Hindlimb muscle (tissue), 1 donor: ENCODE results near the gene CD180. TPM values are rescaled to one million over a fixed set of nuclear protein-coding genes. Genes with fewer than 3 reads are reported as not detected.

Experiments used
- DNase-seq: peaks from one replicate; pipeline ENCODE4 v3.0.0-alpha.2; 2013
- polyA plus RNA-seq: library from polyadenylated mRNA; unstranded; fragments of 120-200 nt; gene quantifications from one replicate; pipeline ENCODE4 v1.2.1, GENCODE V29; 2013; ENCODE audit not compliant: insufficient read length

The CD180 gene
- polyA plus RNA-seq, 1 donor = 0.98 TPM

GRCh38 chr5:67156976-67157583 lies 39.5 kb downstream of the CD180 start:
- DNase-seq = peak; percentile 26

- no peak for DNase-seq
These were observed 41.9 kb downstream of the CD180 start for GRCh38 chr5:67154556-67155206.

- no peak for DNase-seq
These were observed 43.3 kb downstream of the CD180 start for GRCh38 chr5:67153292-67153691.

- no peak for DNase-seq
These were observed 44.2 kb downstream of the CD180 start for GRCh38 chr5:67152400-67152799.

GRCh38 chr5:67149951-67150523 lies 46.6 kb downstream of the CD180 start:
- peak; percentile 36 for DNase-seq

DNA sequence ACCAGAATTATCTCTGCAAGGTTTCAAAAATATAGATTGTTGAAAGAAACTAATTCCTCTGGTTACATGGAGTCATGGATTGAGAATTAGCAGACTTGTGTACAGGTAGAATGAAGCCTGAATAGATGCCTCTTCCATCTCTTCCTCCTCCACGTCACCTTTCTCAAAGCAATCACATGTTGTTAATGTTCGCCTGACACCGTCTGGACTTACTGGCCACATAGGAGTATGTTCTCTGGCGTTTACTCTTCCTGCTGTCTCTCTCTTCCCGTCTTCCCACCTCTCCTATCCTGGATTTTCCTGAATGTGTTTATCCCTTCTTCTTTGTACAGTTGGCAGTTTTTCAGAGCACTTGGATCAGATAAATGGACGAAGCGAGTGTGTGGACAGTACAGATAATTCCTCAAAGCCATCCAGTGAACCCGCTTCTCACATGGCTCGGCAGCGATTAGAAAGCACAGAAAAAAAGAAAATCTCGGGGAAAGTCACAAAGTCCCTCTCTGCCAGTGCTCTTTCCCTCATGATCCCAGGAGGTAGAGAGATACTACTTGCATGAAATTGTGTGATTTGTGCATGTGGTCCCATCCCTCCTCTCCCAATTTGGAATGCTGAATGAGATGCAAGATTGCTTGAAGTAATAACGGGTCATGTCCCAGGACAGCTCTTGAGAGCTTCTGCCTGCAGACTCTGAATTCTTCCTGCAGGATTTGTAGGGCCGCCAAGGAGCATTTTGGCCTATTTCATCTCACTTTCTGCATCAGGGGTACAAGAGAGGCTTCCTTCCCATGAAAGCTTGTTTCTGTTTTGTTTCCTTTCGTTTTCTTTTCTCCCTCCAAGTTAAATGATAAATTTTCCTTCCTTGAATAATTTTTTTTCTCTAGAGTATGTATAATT lies 47.3 kb downstream of the CD180 start:
- peak; percentile 43 for DNase-seq

GRCh38 chr5:67147760-67148159 lies 48.8 kb downstream of the CD180 start:
- DNase-seq = no peak

DNA sequence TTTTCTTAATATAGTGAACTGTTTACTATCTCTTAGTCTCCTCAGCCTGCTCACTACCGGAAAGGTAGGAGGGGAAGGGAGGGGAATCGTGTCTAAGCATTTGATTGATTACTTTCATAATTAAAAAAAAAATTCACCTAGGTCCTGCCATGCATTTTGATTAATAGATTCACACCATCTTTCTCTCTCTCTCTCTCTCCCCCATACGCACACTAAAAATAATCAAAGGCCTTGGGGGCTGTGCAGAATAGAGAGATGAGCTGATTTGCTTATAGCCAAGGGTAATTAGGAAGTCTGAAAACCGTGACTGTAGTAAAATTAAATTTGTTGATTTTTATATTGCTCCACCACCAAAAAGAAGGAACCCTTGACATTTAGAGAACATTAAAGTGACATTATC lies 49.6 kb downstream of the CD180 start:
- DNase-seq = no peak

DNA sequence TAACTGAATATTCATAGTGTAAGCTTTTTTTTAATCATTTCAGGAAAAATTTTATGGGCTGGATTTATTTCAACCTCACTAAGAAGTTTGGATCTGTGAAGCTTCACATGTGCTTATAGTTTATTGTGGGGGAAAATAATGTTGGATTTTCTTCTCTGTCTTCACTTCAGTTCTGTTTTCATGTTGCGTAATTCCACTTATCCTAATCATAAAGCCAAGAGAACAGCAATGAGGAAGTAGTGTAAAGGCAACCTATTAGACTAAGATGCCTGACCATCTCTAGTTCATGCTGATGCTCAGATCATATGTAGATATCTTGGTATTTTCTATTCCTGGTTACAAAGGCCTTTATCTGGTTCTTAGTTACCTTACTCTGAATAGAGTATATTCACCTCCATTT lies 50.0 kb downstream of the CD180 start:
- DNase-seq = no peak

- DNase-seq = no peak
These were observed 52.4 kb downstream of the CD180 start for GRCh38 chr5:67144183-67144639.

GRCh38 chr5:67143549-67143948 lies 53.0 kb downstream of the CD180 start:
- DNase-seq = no peak

GRCh38 chr5:67142816-67143215 lies 53.8 kb downstream of the CD180 start:
- DNase-seq = no peak

- no peak for DNase-seq
These were observed 55.0 kb downstream of the CD180 start for GRCh38 chr5:67141644-67142043.

DNA sequence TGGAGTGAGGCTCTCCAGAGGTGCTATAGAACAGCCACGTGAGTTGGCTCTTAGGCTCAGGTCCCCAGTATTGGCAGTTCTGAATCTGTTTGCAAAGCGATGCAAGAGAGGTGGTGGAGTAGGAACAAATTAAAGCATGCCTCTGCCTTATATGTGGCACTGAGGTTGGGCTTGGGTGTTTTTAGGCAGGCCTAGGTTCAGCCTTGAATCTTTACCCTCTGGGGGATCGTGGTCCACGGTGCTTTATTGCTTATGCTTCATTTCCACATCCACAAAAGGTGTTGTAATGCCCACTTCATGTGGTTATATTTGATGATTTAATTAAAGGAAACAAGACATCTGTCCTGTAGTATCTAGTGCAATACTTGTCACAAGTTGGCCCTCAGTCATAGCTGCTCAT lies 56.2 kb downstream of the CD180 start:
- no peak for DNase-seq

DNA sequence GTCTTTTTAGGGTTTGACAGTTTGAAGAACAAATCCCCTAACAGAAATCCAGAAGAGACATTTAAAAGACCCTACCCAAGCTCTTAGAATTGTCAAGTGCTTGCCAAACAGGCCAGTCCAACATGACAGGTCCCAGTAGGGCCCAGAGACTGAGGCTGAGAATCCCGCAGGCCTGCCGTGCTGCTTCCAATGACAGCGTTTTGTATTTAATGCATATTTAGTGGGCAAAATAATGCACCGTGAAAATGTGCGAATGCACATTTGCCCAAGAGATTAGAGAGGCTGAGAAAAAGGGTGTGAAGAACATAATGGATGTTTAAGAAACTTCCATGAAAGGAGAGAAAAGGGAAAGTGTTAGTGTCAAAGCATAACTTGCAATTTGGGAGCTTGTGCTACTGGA lies 57.6 kb downstream of the CD180 start:
- DNase-seq = no peak

DNA sequence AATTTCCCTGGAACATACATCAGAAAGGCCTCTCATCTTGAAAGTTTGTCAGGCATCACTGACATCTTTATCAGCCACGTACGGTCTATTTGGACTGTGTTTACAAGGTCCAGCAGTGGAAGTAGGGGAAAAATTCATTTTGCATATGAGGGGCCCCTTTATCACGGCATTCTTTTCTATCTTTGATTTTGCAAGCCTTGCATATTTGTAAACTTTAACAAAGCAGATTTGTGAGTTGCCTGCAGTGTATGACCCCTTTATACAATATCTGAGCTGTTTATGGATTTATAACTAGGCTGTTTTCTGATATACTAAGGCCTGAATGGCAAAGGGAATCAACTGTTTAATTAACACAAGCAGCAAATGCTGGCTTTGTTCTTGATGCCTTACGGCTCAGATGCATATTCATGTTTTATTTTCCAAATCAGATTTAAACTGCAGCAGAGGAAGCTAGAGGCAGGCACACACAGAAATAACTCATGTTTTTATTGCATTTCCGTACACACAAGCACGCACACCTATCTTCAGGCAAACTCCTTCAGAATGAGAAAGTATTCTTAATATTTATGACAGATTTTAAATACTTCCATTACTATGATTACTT lies 61.1 kb downstream of the CD180 start:
- DNase-seq = no peak

DNA sequence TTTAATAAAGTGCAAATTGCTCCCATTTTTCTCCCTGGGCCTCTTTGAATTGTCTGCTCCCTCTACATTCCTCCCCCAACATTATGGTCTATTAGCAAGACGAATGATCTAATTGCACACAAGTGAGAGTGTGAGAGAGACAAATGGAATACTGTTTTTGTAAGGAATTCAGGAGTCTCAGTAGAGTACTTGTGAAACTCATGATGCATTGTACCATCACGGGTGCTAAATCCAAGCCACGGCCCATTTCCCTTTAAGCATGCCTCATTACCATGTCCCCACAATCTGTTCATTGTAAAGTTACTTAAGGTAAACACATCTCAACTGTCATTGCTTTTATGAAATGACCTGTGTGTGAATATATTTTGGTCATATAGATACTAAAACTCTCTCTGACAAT lies 62.8 kb downstream of the CD180 start:
- no peak for DNase-seq

DNA sequence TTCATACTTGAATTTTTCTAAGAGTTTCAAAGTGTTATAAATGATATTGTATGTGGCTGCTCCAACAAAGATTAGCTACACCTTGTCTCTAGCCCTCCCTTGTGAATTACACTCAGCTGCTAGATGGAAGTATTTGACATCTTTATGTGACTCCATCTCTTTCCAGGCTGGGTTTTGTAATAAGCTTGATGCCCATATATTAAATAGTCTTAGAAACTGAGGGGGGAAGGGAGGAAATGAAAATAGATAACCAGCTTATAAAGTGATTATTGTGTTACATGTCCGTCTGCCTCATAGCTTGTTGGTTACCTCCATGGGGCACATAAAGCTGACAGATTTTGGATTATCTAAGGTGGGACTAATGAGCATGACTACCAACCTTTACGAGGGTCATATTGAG lies 63.4 kb downstream of the CD180 start:
- DNase-seq = no peak

- no peak for DNase-seq
These were observed 66.8 kb downstream of the CD180 start for GRCh38 chr5:67129768-67130167.
